SK-N-SH treated with all-trans-retinoic acid at 6 μM for 48 hours (cell line): ENCODE data around the gene MTHFD1.

Experiments used
- ARNTL ChIP-seq: fragments of 450-650 bp; formaldehyde crosslinking; IDR thresholded peaks from 2 replicates; pipeline ENCODE4 v1.5.0; 2020; ENCODE audit warnings: low read depth, mild to moderate bottlenecking, moderate library complexity, borderline replicate concordance
- CSDC2 ChIP-seq: fragments of 250-450 bp; sonication (Bioruptor Pico); IDR thresholded peaks from 2 replicates; pipeline ENCODE4 v1.5.0; 2020; ENCODE audit warnings: mild to moderate bottlenecking, moderate library complexity
- CSRNP3 ChIP-seq: fragments of 250-450 bp; sonication (Bioruptor Pico); IDR thresholded peaks from 2 replicates; pipeline ENCODE4 v1.5.1; 2021; ENCODE audit warnings: mild to moderate bottlenecking, moderate library complexity
- ESRRG ChIP-seq: fragments of 250-450 bp; sonication (Bioruptor Pico); IDR thresholded peaks from 2 replicates; pipeline ENCODE4 v1.6.1; 2021; ENCODE audit warnings: mild to moderate bottlenecking
- GLIS3 ChIP-seq: fragments of 250-450 bp; sonication (Bioruptor Pico); IDR thresholded peaks from 2 replicates; pipeline ENCODE4 v1.5.0; 2020; ENCODE audit warnings: mild to moderate bottlenecking, moderate library complexity
- POU6F1 ChIP-seq: fragments of 250-450 bp; sonication (Bioruptor Pico); IDR thresholded peaks from 2 replicates; pipeline ENCODE4 v1.8.0; 2021; ENCODE audit warnings: low read depth, mild to moderate bottlenecking, moderate library complexity, borderline replicate concordance
- RARB ChIP-seq: fragments of 250-450 bp; sonication (Bioruptor Pico); IDR thresholded peaks from 2 replicates; pipeline ENCODE4 v1.8.0; 2021; ENCODE audit warnings: mild to moderate bottlenecking, moderate library complexity
- SNAI2 ChIP-seq: fragments of 250-450 bp; sonication (Bioruptor Pico); IDR thresholded peaks from 2 replicates; pipeline ENCODE4 v1.5.0; 2020; ENCODE audit warnings: mild to moderate bottlenecking, moderate library complexity
- TOX ChIP-seq: fragments of 250-450 bp; sonication (Bioruptor Pico); IDR thresholded peaks from 2 replicates; pipeline ENCODE4 v1.8.0; 2021; ENCODE audit warnings: mild to moderate bottlenecking, moderate library complexity, borderline replicate concordance
- ZFP3 ChIP-seq: fragments of 250-450 bp; sonication (Bioruptor Pico); IDR thresholded peaks from 2 replicates; pipeline ENCODE4 v1.5.0; 2020; ENCODE audit warnings: mild to moderate bottlenecking, moderate library complexity
- ZFP30 ChIP-seq: fragments of 450-650 bp; formaldehyde crosslinking; IDR thresholded peaks from 2 replicates; pipeline ENCODE4 v1.5.0; 2022; ENCODE audit warnings: mild to moderate bottlenecking, moderate library complexity
- ZNF565 ChIP-seq: fragments of 450-650 bp; formaldehyde crosslinking; conservative IDR thresholded peaks from 2 replicates; pipeline ENCODE4 v1.5.0; 2020; ENCODE audit warnings: low read depth, mild to moderate bottlenecking, moderate library complexity
- TF ChIP-seq, protein P1 (sequence below): fragments of 250-450 bp; sonication (Bioruptor Pico); IDR thresholded peaks from 2 replicates; pipeline ENCODE4 v1.5.1; 2020; ENCODE audit warnings: low read depth, mild to moderate bottlenecking, moderate library complexity
- TF ChIP-seq, protein P2 (sequence below): fragments of 250-450 bp; sonication (Bioruptor Pico); IDR thresholded peaks from 2 replicates; pipeline ENCODE4 v1.8.0; 2020; ENCODE audit warnings: mild to moderate bottlenecking, moderate library complexity, borderline replicate concordance

- TF ChIP-seq GLIS3 (CRISPR knock-in tag) (no peak), ZFP30 (CRISPR knock-in tag) (no peak), ZNF565 (CRISPR knock-in tag) (no peak), TOX (no peak), ESRRG (CRISPR knock-in tag) (no peak), CSDC2 (CRISPR knock-in tag) (no peak), RARB (CRISPR knock-in tag) (no peak), ARNTL (CRISPR knock-in tag) (no peak), SNAI2 (CRISPR knock-in tag) (no peak), CSRNP3 (CRISPR knock-in tag) (no peak), POU6F1 (CRISPR knock-in tag) (no peak), ZFP3 (no peak)
- TF ChIP-seq, protein P1, sequence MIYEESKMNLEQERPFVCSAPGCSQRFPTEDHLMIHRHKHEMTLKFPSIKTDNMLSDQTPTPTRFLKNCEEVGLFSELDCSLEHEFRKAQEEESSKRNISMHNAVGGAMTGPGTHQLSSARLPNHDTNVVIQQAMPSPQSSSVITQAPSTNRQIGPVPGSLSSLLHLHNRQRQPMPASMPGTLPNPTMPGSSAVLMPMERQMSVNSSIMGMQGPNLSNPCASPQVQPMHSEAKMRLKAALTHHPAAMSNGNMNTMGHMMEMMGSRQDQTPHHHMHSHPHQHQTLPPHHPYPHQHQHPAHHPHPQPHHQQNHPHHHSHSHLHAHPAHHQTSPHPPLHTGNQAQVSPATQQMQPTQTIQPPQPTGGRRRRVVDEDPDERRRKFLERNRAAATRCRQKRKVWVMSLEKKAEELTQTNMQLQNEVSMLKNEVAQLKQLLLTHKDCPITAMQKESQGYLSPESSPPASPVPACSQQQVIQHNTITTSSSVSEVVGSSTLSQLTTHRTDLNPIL: no peak
- TF ChIP-seq, protein P2, sequence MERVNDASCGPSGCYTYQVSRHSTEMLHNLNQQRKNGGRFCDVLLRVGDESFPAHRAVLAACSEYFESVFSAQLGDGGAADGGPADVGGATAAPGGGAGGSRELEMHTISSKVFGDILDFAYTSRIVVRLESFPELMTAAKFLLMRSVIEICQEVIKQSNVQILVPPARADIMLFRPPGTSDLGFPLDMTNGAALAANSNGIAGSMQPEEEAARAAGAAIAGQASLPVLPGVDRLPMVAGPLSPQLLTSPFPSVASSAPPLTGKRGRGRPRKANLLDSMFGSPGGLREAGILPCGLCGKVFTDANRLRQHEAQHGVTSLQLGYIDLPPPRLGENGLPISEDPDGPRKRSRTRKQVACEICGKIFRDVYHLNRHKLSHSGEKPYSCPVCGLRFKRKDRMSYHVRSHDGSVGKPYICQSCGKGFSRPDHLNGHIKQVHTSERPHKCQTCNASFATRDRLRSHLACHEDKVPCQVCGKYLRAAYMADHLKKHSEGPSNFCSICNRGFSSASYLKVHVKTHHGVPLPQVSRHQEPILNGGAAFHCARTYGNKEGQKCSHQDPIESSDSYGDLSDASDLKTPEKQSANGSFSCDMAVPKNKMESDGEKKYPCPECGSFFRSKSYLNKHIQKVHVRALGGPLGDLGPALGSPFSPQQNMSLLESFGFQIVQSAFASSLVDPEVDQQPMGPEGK (CRISPR knock-in tag): no peak
Observed at GRCh38 chr14:64461221-64461620, 73.1 kb downstream of the MTHFD1 start.
